ENCODE measurements around the gene NSD1.

Gene NSD1, protein sequence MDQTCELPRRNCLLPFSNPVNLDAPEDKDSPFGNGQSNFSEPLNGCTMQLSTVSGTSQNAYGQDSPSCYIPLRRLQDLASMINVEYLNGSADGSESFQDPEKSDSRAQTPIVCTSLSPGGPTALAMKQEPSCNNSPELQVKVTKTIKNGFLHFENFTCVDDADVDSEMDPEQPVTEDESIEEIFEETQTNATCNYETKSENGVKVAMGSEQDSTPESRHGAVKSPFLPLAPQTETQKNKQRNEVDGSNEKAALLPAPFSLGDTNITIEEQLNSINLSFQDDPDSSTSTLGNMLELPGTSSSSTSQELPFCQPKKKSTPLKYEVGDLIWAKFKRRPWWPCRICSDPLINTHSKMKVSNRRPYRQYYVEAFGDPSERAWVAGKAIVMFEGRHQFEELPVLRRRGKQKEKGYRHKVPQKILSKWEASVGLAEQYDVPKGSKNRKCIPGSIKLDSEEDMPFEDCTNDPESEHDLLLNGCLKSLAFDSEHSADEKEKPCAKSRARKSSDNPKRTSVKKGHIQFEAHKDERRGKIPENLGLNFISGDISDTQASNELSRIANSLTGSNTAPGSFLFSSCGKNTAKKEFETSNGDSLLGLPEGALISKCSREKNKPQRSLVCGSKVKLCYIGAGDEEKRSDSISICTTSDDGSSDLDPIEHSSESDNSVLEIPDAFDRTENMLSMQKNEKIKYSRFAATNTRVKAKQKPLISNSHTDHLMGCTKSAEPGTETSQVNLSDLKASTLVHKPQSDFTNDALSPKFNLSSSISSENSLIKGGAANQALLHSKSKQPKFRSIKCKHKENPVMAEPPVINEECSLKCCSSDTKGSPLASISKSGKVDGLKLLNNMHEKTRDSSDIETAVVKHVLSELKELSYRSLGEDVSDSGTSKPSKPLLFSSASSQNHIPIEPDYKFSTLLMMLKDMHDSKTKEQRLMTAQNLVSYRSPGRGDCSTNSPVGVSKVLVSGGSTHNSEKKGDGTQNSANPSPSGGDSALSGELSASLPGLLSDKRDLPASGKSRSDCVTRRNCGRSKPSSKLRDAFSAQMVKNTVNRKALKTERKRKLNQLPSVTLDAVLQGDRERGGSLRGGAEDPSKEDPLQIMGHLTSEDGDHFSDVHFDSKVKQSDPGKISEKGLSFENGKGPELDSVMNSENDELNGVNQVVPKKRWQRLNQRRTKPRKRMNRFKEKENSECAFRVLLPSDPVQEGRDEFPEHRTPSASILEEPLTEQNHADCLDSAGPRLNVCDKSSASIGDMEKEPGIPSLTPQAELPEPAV (N-terminal part only)

DNA sequence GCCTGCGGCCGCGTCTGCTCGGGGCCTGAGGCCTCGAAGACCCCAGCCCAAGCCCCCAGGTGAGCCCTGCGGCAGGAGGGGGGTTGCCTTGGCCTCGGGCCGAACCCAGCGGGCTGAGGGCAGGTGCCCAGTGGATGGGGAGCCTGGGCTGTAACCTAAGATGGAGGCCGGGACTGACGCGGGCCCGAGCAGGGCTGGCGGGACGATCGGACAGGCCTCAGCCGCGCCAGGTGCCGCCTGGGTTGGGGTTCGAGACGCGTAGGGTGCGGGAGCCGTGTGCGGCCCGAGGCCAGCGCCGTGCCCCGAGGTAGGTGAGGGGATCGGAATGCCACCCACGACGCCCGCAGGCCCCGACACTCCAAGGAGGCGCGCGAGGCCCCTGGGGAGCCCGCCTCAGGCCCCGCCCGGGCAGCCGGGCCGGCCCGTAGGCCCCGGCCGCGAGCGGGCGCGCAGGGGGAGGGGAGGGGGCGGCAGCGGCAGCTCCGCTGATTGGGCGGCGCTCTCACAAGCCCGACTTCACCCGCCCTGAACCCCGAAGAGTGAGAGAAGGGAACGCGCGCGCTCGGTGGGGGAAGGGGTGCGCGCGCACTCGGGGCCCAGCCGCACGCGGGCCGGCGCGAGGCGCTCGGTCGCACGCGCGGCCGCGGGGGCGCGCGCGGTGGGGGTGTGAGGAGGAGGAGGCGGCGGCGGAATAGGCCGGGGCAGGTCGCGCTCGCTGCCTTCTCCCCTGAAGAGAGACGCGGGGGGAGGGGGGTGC, at the start of gene NSD1:
TSS of gene NSD1 (plus strand) at position 678 of the 757 bp plus-strand sequence. CDS start 1,331 bp downstream, outside the sequence.
- DNase-seq (ENCODE audit: low spot score): peak; percentile 80

DNA sequence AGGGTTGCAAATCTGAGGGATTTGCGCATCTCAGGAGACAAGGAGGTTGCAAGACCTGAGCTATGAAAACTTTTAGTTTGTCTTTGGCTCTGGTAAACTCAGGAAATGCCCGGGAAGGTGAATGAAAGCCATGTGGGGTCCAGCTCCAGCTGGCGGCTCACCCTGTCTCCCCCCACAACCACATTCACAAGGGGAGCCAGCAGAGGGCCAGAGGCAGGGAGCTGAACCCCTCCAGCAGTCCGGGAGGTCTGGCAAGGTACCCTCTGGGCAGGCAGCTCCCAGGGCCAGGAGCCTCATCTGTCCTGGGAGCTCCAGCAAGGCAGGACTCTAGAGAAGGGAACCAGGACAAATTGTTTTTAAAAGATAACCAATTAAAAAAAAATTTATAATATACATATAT, 49.4 kb upstream of the NSD1 start:
- no peak for DNase-seq (ENCODE audit: low spot score)

DNA sequence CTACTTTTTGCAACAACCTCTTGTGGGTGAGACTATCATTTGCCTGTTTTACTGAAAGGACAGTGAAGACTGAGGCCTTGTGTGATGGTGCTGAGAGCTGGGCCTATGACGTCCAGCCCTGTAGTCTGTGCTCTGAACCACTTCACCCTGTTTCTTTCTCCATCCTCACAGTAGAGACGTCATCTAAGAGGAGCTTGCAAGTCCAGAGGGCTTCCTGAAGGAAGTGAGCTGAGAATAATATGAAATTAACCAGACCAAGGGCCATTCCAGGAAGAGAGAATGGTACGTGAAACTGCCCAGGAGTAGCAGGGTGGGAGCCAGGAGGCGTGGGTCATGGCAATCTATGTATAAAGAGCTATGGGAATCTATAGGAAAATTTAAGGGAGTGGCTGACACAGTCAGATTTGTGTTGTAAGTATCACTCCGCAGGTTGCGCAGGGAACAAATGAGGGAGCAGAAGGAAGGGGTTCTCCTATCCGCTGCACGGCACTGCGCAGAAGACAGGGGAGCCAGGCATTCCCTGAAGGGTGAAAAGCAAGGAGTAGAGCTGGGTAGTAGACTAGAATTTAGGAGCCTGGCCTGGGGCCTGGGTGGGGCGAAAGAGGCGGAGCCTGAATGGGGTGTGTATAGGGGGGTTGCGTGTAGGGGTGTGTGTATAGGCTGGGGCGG, 47.5 kb upstream of the NSD1 start:
- peak; percentile 28 for DNase-seq (ENCODE audit: low spot score)

DNA sequence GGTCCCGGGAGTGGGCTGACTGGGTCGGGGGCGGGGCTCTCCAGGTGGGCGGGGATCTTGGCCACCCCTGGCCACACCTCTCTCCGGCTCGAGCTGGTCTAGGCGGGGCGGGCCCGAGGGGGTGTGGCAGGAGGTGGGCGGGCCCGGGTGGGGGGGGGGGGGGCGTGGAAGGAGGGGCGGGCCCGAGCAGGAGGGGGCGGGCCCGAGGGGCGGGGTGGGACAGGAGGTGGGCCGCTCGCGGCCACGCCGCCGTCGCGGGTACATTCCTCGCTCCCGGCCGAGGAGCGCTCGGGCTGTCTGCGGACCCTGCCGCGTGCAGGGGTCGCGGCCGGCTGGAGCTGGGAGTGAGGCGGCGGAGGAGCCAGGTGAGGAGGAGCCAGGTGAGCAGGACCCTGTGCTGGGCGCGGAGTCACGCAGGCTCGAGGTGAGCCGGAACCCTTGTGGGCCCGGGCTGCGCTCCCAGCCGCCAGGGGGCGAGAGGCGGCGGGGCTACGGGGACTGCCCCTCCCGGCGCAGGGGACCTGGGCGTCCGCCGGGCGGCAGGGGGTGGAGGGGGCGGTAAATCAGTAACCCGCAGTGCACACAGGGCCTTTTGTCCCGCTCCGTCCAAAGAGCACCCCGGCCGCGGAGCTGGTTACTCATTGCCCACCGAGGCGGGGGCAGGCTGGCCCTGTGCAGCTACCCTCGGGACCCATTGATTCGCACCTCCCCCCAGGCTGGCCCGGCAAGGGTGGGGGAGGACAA, 46.7 kb upstream of the NSD1 start, which contains the start of gene FGFR4:
TSS of gene FGFR4 (plus strand) at position 262 of the 744 bp plus-strand sequence. CDS start 2,688 bp downstream, outside the sequence.
- peak; percentile 96 for DNase-seq (ENCODE audit: low spot score)

DNA sequence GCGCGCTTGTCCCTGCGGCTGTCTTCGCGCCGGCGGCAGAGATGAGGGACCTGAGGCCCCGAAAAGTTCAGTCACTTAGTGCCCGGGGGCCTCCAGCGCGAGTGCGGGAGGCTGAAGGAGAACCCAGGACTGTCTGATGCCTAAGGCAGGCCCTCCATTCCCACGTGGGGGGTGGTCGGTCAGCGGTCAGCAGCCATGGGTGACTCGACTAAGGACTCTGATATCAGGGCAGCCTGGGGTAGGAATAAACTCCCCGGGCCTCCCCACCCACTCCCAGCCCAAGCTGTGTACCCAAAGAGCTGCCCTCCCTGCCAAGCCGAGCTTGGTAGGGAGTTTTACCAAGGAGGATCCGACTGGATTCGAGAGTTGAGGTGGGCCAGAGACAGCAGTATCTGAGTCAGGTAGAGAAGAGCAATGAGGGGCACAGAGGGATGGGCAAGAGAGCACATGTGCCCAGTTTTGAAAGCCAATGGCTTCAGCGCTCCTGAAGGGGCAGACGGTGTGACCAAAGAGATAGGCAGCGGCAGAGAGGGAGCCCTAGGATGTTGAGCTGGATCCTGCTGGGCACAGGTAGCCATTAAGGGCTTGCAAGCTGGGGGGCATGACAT, 46.1 kb upstream of the NSD1 start:
- DNase-seq (ENCODE audit: low spot score): no peak

DNA sequence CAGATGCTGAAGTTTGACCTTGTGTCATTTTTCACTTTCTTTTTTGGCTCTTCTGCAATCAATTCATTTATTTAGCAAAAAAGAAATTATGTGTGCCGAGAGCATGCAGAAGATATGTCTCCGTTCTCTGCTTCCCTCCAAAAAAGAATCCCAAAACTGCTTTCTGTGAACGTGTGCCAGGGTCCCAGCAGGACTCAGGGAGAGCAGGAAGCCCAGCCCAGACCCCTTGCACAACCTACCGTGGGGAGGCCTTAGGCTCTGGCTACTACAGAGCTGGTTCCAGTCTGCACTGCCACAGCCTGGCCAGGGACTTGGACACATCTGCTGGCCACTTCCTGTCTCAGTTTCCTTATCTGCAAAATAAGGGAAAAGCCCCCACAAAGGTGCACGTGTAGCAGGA, 44.4 kb upstream of the NSD1 start:
- DNase-seq (ENCODE audit: low spot score): no peak

DNA sequence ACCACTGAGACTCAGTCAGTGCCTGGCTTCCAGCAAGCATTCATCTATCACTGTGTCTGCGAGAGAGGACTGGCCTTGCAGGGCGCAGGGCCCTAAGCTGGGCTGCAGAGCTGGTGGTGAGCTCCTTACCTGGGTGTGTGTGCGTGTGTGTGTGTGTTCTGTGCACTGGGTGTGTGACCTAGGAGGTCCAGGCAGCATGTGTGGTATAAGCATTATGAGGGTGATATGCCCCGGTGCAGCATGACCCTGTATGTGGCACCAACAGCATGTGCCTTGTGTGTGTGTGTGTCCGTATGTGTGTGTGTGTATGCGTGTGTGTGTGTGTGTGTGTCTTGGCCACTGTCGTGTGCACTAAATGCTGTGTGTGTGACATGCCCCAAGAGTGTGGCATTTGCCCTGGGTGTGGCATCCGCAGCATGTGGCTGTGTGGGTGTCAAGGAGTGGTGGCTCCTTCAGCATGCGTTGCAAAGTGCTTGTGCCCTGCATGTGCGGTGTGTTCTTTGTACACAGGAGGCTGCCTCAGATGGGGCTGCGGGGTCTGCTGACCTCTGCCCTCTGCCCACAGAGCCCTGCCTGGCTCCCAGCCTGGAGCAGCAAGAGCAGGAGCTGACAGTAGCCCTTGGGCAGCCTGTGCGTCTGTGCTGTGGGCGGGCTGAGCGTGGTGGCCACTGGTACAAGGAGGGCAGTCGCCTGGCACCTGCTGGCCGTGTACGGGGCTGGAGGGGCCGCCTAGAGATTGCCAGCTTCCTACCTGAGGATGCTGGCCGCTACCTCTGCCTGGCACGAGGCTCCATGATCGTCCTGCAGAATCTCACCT, 43.5 kb upstream of the NSD1 start:
- no peak for DNase-seq (ENCODE audit: low spot score)

DNA sequence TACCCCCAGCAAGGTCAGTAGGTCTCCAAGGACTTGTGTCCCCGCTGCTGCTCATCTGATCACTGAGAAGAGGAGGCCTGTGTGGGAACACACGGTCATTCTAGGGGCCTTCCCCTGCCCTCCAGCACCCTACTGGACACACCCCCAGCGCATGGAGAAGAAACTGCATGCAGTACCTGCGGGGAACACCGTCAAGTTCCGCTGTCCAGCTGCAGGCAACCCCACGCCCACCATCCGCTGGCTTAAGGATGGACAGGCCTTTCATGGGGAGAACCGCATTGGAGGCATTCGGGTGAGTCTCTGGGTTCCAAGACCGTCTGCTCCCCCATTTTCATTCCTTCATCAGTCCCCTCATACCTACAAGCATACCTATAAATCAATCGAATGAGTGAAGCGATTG, 42.8 kb upstream of the NSD1 start:
- DNase-seq (ENCODE audit: low spot score): no peak

DNA sequence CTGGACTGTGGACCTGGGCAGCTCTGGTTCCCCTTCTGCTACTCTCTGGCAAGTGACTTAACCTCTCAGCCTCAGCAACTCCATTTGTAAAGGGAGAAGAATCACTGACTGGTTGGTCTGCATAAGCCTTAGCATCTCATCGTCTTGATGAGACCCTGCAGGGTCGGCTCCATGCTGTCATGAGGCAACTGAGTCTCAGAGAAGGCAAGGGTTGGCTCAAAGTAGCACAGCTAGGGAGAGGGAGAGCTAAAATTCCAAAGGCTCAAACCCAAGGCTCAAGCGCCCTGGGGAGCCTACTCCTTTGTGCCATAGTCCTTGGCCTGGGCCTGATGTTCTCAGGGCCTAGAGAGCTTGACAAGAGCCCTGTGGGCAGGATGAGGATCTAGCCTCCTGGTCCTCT, 42.3 kb upstream of the NSD1 start:
- DNase-seq (ENCODE audit: low spot score): no peak

DNA sequence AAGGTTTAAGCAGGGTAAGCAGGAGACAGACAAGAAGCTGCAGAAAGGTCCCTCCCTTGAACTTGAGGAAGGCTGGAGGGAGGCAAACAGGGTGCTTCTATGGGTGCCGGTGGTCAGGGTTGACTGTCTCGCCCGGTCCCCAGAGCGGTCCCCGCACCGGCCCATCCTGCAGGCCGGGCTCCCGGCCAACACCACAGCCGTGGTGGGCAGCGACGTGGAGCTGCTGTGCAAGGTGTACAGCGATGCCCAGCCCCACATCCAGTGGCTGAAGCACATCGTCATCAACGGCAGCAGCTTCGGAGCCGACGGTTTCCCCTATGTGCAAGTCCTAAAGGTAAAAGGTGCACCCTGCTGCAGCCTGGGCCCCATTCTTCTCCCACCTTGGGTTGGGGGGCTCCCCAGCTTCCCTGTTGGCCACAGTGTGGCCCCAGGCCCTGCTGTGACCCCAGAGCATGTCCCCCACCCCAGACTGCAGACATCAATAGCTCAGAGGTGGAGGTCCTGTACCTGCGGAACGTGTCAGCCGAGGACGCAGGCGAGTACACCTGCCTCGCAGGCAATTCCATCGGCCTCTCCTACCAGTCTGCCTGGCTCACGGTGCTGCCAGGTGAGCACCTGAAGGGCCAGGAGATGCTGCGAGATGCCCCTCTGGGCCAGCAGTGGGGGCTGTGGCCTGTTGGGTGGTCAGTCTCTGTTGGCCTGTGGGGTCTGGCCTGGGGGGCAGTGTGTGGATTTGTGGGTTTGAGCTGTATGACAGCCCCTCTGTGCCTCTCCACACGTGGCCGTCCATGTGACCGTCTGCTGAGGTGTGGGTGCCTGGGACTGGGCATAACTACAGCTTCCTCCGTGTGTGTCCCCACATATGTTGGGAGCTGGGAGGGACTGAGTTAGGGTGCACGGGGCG, 41.1 kb upstream of the NSD1 start:
- no peak for DNase-seq (ENCODE audit: low spot score)

DNA sequence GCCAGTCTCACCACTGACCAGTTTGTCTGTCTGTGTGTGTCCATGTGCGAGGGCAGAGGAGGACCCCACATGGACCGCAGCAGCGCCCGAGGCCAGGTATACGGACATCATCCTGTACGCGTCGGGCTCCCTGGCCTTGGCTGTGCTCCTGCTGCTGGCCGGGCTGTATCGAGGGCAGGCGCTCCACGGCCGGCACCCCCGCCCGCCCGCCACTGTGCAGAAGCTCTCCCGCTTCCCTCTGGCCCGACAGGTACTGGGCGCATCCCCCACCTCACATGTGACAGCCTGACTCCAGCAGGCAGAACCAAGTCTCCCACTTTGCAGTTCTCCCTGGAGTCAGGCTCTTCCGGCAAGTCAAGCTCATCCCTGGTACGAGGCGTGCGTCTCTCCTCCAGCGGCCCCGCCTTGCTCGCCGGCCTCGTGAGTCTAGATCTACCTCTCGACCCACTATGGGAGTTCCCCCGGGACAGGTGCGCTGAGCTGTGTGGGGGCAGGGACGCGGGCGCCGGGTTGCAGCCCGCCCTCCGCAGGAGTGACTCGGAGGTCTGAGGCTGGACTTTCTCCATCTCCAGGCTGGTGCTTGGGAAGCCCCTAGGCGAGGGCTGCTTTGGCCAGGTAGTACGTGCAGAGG, 40.4 kb upstream of the NSD1 start:
- no peak for DNase-seq (ENCODE audit: low spot score)

DNA sequence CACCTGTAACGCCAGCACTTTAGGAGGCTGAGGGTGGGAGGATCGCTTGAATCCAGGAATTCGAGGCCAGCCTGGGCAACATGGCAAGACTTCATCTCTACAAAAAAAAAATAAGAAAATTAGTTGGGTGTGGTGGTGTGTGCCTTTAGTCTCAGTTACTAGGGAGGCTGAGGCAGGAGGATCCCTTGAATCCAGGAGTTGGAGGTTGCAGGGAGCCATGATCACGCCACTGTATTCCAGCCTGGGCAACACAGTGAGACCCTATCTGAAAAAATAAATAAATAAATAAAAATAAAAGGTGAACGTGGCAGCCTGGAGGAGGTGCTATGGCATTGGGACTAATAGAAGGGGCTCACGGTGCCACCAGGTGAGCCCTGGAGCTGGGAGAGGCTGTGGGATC, 39.8 kb upstream of the NSD1 start:
- DNase-seq (ENCODE audit: low spot score): no peak

DNA sequence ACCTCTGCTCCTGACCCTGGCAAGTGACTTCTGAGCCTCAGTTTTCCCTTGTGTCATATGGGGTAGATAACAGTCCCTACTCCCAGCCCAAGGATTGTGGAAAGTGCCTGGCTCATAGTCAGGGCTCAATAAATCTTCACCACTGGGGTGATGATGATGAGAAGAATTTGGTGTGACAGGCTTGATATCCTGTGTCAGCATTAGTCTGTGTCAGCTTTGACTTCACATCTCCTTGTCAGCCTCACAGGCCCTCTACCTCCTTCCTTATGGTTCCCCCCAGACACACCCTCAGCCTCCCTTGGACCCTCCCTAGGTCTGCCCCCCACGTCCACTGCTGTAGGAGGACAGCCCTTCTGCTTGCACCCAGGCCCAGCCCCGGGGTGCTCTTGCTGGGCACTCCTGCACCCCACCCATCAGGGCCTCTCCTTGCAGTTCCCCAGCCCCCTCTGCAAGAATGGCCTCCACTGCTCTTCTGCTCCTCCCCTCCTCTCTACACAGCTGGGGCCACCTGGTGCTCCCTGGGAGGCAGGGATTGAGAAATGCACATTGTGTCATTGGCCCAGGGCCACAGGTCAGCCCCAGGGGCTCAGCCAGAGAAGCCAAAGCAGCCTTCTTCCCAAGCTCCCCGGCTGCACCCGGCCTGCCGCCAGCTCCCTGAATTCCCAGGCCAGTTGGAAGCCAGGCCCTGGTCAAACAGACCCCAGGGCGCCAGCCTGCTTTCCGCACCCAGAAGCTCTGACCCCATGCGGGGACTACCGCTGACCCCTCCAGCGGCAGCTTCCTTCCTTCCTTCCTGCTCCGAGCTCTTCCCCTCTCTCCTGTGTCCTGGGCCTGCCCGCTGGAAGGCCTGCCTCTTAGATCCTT, 39.1 kb upstream of the NSD1 start:
- peak; percentile 36 for DNase-seq (ENCODE audit: low spot score)

DNA sequence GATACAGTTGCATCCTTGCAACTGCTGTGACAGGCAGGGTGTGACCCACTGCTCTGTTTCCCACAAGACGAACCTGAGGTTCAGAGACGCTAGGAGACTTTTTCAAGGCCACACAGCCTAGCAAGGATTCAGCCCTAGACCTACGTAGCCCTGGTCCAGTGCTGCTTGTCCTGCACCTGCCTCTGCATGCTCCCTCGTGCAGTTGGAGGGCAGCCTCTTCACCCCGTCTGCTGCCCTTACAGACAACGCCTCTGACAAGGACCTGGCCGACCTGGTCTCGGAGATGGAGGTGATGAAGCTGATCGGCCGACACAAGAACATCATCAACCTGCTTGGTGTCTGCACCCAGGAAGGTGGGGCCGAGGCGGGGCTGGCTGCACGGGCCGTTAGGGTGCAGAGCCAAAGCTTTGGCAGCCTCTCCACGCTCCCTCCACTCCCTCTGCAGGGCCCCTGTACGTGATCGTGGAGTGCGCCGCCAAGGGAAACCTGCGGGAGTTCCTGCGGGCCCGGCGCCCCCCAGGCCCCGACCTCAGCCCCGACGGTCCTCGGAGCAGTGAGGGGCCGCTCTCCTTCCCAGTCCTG, 38.4 kb upstream of the NSD1 start:
- DNase-seq (ENCODE audit: low spot score): no peak

DNA sequence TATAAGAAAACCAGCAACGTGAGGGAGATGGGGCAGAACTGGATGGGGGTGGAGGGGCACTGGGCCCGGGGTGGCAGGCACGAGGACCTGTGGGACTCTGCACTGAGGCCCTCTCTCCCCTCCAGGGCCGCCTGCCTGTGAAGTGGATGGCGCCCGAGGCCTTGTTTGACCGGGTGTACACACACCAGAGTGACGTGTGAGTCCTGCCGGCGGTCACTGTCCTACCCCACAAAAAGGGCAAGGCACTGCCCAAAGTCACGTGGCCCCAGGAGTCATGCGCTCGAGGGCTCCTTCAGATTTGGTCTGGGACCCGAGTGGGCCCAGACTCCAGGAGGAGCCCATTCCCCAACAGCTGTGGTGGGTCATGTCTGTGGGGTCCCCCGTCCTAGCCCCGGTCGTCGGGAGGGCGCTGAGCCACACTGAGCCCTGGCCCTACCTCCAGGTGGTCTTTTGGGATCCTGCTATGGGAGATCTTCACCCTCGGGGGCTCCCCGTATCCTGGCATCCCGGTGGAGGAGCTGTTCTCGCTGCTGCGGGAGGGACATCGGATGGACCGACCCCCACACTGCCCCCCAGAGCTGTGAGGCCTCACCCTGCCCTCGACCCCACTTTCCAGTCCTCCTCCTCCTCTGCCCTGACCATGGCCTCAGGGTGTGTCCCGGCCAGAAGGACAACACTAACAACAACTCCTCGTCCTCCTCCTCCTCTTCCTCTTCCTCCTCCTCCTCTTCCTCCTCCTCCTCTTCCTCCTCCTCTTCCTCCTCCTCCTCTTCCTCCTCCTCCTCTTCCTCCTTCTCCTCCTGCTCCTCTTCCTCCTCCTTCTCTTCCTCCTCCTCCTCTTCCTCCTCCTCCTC, 37.2 kb upstream of the NSD1 start:
- DNase-seq (ENCODE audit: low spot score): no peak

Data from kidney tubule cell (primary cell).